ENCODE measurements around the gene CHMP5. TPM values are rescaled to one million over a fixed set of nuclear protein-coding genes. Genes with fewer than 3 reads are reported as not detected.

CHMP5 gene
- total and polyA plus RNA-seq, 8 donors = 9.8 to 164 (median 64.3) TPM

GRCh38 chr9:33227741-33228140, 37.1 kb upstream of the CHMP5 start:
- no peak overlapping the region for H3K4me3 ChIP-seq
- H3K9me3 ChIP-seq = no peaks in the 10 kb centered on the region
- intact Hi-C loops (cut with DNase I; ENCODE audit: low total_unique reads) = loop anchor here (5.0 kb wide), 1 partner anchor 145 kb away; no protein-coding TSS in a partner anchor
- DNase-seq = no peak
- H3K36me3 ChIP-seq = no peaks in the 10 kb centered on the region
- TF ChIP-seq POLR2AphosphoS5 (IDR thresholded peaks at IDR 0.05) (no peak), POLR2A (IDR thresholded peaks at IDR 0.05) (no peak), EP300 (IDR thresholded peaks at IDR 0.05) (no peak)
- 81 to 87% (median 84%) methylated on average over 7 to 8 of the region's 8 CpGs for WGBS, 5 donors
- no peak overlapping the region for H3K27ac ChIP-seq
- no peaks in the 10 kb centered on the region for H3K27me3 ChIP-seq
- H3K4me1 ChIP-seq = peaks cover 5 to 21% (median 12%) of the 10 kb centered on the region in 4 donors

- 64 to 80% (median 74%) methylated on average over 2 to 4 of the region's 4 CpGs for WGBS, 5 donors
- Histone ChIP-seq H3K4me1 (peaks cover 5 to 23% (median 13%) of the 10 kb centered on the region in 4 donors), H3K36me3 (no peaks in the 10 kb centered on the region), H3K4me3 (no peak overlapping the region), H3K27ac (peak overlapping the region in 2 of 5 donors; percentile 44 to 69), H3K27me3 (no peaks in the 10 kb centered on the region), H3K9me3 (no peaks in the 10 kb centered on the region)
- no peak for DNase-seq
- no peak for TF ChIP-seq POLR2AphosphoS5 (IDR thresholded peaks at IDR 0.05)
- intact Hi-C loops (cut with DNase I; ENCODE audit: low total_unique reads) = loop anchor here (5.0 kb wide), 1 partner anchor 146 kb away; no protein-coding TSS in a partner anchor
These were observed 36.2 kb upstream of the CHMP5 start for GRCh38 chr9:33228606-33229005.

GRCh38 chr9:33229359-33230114, 35.3 kb upstream of the CHMP5 start:
- Histone ChIP-seq H3K4me3 (no peak overlapping the region), H3K27ac (peak overlapping the region; percentile 13 to 69 (median 39)), H3K36me3 (no peaks in the 10 kb centered on the region), H3K9me3 (no peaks in the 10 kb centered on the region), H3K4me1 (peaks cover 11 to 32% (median 18%) of the 10 kb centered on the region in 4 donors), H3K27me3 (no peaks in the 10 kb centered on the region)
- DNase-seq = peak; percentile 90 to 93
- intact Hi-C loops (cut with DNase I; ENCODE audit: low total_unique reads) = loop anchor here (5.0 kb wide), 1 partner anchor 147 kb away; no protein-coding TSS in a partner anchor
- WGBS, 5 donors = 43 to 56% (median 51%) methylated on average over 9 of the region's 9 CpGs
- TF ChIP-seq POLR2AphosphoS5 (IDR thresholded peaks at IDR 0.05) (peak in 2 of 3 donors; percentile 33 to 81), CTCF (IDR thresholded peaks at IDR 0.05) (peak in 4 of 7 experiments; percentile 7 to 50 (median 42)), POLR2A (IDR thresholded peaks at IDR 0.05) (no peak), EP300 (IDR thresholded peaks at IDR 0.05) (no peak)

- H3K4me3 ChIP-seq = no peak overlapping the region
- WGBS, 5 donors = 87 to 89% (median 87%) methylated on average over 13 of the region's 13 CpGs
These were observed 33.9 kb upstream of the CHMP5 start for GRCh38 chr9:33230756-33231622.

More at GRCh38 chr9:33230756-33231622, 33.9 kb upstream of the CHMP5 start:
- intact Hi-C loops (cut with DNase I; ENCODE audit: low total_unique reads) = no loop called here
- peaks cover 0 to 3% (median 0%) of the 10 kb centered on the region in 3 donors for H3K27me3 ChIP-seq
- H3K9me3 ChIP-seq = no peaks in the 10 kb centered on the region
- H3K4me1 ChIP-seq = peaks cover under 1 to 26% (median 15%) of the 10 kb centered on the region in 4 donors
- TF ChIP-seq POLR2AphosphoS5 (IDR thresholded peaks at IDR 0.05) = no peak
- TF ChIP-seq EP300 (IDR thresholded peaks at IDR 0.05) = no peak
- TF ChIP-seq POLR2A (IDR thresholded peaks at IDR 0.05) = no peak
- no peak for TF ChIP-seq CTCF (IDR thresholded peaks at IDR 0.05)
- DNase-seq = no peak
- no peaks in the 10 kb centered on the region for H3K36me3 ChIP-seq
- peak overlapping the region in 1 of 5 donors; percentile 67 for H3K27ac ChIP-seq
